SJCRH30 (cell line): ENCODE measurements around the gene IRAK2. TPM values are rescaled to one million over a fixed set of nuclear protein-coding genes. Genes with fewer than 3 reads are reported as not detected.
A peak's percentile ranks its signal among the peaks of the same experiment; 100 is the strongest.

ENCODE experiments used
- DNase-seq, 2 experiments: peaks; one replicate each; pipeline ENCODE4 v3.0.0-alpha.2; 2015 to 2020
- H3K27ac ChIP-seq: fragments of 250-450 bp; sonication (Bioruptor Pico); 2 replicates; pipeline ENCODE4 v1.5.1; 2020; ENCODE audit warnings: mild to moderate bottlenecking, moderate library complexity
- H3K27me3 ChIP-seq: fragments of 250-450 bp; sonication (Bioruptor Pico); 2 replicates; pipeline ENCODE4 v1.5.1; 2020; ENCODE audit warnings: mild to moderate bottlenecking, moderate library complexity
- H3K36me3 ChIP-seq: fragments of 250-450 bp; sonication (Bioruptor Pico); 2 replicates; pipeline ENCODE4 v1.5.1; 2020; ENCODE audit warnings: mild to moderate bottlenecking, moderate library complexity
- H3K4me1 ChIP-seq: fragments of 250-450 bp; sonication (Bioruptor Pico); 2 replicates; pipeline ENCODE4 v1.5.1; 2020; ENCODE audit warnings: mild to moderate bottlenecking, moderate library complexity
- H3K4me3 ChIP-seq: fragments of 250-450 bp; sonication (Bioruptor Pico); 2 replicates; pipeline ENCODE4 v1.5.1; 2020; ENCODE audit warnings: mild to moderate bottlenecking, moderate library complexity
- H3K9me3 ChIP-seq: fragments of 250-450 bp; sonication (Bioruptor Pico); replicated peaks from 2 replicates; pipeline ENCODE4 v1.5.1; 2020; ENCODE audit warnings: mild to moderate bottlenecking, moderate library complexity
- total RNA-seq: library from RNA; depleted of rRNA; stranded (reverse); fragments of >200 nt; shearing (Covaris generic); gene quantifications from 2 replicates; pipeline ENCODE4 v1.2.3, GENCODE V29; 2014

IRAK2 gene
- total RNA-seq, 1 experiment from 2014 or later = 8.1 TPM

- no peaks in the 10 kb centered on the region for H3K36me3 ChIP-seq
- H3K27ac ChIP-seq = no peak overlapping the region
- H3K27me3 ChIP-seq = no peaks in the 10 kb centered on the region
- H3K9me3 ChIP-seq = no peaks in the 10 kb centered on the region
- no peak for DNase-seq
- H3K4me3 ChIP-seq = no peak overlapping the region
- peaks cover 1% of the 10 kb centered on the region for H3K4me1 ChIP-seq
Observed at GRCh38 chr3:10219737-10220136, 55.0 kb downstream of the IRAK2 start.

DNA sequence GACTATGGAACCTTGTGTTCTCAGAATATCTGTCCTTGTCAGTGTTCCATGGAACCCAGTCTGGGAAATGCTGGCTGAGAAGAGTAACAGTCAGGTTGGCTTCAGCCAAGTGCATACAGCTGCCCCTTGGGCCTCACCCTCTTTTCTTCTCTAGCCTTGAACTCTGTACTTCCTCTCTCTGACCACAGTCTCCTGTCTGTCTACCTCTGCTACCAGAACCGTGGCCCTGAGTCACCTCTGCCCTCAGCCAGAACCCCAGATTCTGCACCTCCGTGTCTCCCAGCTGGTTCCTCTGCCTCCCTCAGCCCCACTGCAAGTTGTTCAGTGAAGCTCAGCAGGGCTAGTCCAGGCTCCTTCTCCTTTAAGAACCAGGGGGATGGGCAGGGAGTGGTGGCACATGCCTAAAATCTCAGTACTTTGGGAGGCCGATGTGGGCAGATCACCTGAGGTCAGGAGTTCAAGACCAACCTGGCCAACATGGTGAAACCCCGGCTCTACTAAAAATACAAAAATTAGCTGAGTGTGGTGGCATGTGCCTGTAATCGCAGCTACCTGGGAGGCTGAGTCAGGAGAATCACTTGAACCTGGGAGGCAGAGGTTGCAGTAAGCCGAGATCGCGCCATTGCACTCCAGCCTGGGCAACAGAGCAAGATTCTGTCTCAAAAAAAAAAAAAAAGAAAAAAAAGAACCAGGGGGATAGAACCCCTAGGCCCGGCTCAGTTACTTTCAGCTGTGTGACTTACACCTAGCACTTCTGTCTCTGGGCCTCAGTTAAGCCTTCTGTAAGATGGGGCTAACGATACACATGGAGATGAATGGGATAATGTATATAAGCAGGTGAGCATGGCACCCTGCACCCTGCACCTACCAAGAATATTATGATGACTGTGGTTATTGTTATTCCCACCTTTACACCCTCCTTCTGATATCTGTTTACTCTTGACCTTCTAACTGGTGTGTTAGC lies 59.2 kb downstream of the IRAK2 start:
- DNase-seq = no peak
- peaks cover 5% of the 10 kb centered on the region for H3K4me1 ChIP-seq
- no peaks in the 10 kb centered on the region for H3K9me3 ChIP-seq
- no peaks in the 10 kb centered on the region for H3K36me3 ChIP-seq
- no peak overlapping the region for H3K27ac ChIP-seq
- H3K4me3 ChIP-seq = no peak overlapping the region
- H3K27me3 ChIP-seq = no peaks in the 10 kb centered on the region

DNA sequence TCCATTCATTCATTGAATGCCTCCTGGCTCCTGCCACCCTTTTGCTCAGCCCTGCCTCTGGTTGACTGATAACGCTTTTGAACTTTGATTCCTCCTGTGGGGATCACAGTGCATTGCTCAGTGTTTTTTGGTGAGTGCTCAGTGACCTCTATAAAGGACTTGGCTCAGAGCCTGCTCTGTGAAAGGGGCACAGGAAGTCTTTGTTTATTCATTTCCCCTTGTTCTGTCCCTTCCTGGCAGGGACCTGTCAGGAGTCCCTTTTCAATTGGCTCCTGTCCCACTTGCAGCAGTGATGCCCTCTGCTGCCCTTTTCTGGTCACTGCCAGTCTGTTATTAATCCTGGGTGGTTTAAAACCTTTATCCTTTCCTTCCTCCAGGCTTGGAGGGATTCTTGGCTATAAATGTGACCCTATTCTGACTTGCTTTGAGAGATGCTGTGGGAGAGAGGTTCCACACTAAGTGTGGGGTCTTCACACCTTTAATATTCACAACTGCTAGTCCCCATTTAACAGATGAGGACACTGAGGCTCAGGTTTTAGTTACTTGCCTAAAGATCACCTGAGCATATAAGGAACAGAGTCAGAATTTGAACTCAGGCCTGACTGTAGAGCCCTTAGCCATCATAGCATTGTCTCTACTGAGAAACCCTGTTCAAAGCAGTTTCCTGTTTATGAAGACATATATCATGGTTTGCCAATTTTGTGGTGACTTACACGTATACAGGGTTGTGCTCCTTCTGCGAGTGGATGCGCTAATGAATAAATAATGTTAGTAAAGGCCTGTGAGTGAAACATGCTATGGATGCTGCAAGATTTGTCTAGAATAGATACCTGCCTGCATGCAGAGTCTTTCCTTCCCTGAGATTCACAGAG lies 60.3 kb downstream of the IRAK2 start:
- H3K9me3 ChIP-seq = no peaks in the 10 kb centered on the region
- H3K27ac ChIP-seq = no peak overlapping the region
- no peak overlapping the region for H3K4me3 ChIP-seq
- H3K4me1 ChIP-seq = peaks cover 5% of the 10 kb centered on the region
- no peaks in the 10 kb centered on the region for H3K27me3 ChIP-seq
- peak; percentile 64 to 85 for DNase-seq
- no peaks in the 10 kb centered on the region for H3K36me3 ChIP-seq

- Histone ChIP-seq H3K27me3 (no peaks in the 10 kb centered on the region), H3K4me3 (no peak overlapping the region), H3K9me3 (no peaks in the 10 kb centered on the region), H3K27ac (no peak overlapping the region), H3K4me1 (peaks cover 5% of the 10 kb centered on the region), H3K36me3 (no peaks in the 10 kb centered on the region)
- DNase-seq = no peak
Observed at GRCh38 chr3:10226293-10226692, 61.6 kb downstream of the IRAK2 start.

- no peak for DNase-seq
- Histone ChIP-seq H3K4me3 (no peak overlapping the region), H3K9me3 (no peaks in the 10 kb centered on the region), H3K36me3 (no peaks in the 10 kb centered on the region), H3K27ac (no peak overlapping the region), H3K4me1 (peaks cover 5% of the 10 kb centered on the region), H3K27me3 (no peaks in the 10 kb centered on the region)
Observed at GRCh38 chr3:10228248-10228950, 63.7 kb downstream of the IRAK2 start.

DNA sequence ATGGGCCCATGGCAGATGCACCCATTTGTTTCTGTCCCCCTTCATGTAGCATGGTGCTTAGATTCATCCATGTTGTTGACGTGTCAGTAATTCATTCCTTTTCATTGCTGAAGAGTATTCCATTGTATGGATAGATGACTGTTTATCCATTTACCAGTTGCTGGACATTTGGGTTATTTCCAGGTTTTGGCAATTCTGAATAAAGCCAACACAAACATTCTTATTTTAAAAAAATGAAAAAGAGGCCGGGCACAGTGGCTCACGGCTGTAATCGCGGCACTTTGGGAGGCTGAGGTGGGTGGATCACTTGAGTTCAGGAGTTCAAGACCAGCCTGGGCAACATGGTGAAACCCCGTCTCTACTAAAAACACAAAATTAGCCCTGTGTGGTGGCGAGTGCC lies 64.9 kb downstream of the IRAK2 start:
- no peak for DNase-seq
- Histone ChIP-seq H3K9me3 (no peaks in the 10 kb centered on the region), H3K36me3 (no peaks in the 10 kb centered on the region), H3K27me3 (no peaks in the 10 kb centered on the region), H3K4me3 (no peak overlapping the region), H3K4me1 (peaks cover 5% of the 10 kb centered on the region), H3K27ac (no peak overlapping the region)

- no peak for DNase-seq
- Histone ChIP-seq H3K4me1 (no peaks in the 10 kb centered on the region), H3K4me3 (no peak overlapping the region), H3K9me3 (no peaks in the 10 kb centered on the region), H3K27ac (no peak overlapping the region), H3K27me3 (no peaks in the 10 kb centered on the region), H3K36me3 (no peaks in the 10 kb centered on the region)
Observed at GRCh38 chr3:10232137-10232536, 67.4 kb downstream of the IRAK2 start.

DNA sequence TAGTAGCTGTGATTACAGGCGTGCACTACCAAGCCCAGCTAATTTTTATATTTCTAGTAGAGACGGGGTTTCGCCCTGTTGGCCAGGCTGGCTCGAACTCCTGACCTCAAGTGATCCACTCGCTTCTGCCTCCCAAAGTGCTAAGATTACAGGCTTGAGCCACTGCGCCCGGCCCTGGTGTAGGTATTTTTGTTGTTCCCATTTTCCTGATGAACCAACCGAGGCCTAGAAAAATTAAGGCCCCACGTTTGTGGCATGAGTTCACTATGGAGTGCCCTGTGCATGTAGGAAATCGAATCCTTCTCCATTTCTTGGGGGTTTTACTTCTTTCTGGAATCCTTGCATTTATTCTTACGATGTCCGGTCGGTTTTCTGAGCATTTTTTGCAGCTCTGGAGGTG lies 69.3 kb downstream of the IRAK2 start:
- Histone ChIP-seq H3K4me1 (no peaks in the 10 kb centered on the region), H3K27ac (no peak overlapping the region), H3K27me3 (no peaks in the 10 kb centered on the region), H3K4me3 (no peak overlapping the region), H3K9me3 (no peaks in the 10 kb centered on the region), H3K36me3 (0 out of 2 replicates have a peak, but pooled peaks cover 3% of the 10 kb centered on the region)
- DNase-seq = no peak

GRCh38 chr3:10234526-10235230 lies 70.0 kb downstream of the IRAK2 start:
- Histone ChIP-seq H3K36me3 (0 out of 2 replicates have a peak, but pooled peaks cover 3% of the 10 kb centered on the region), H3K9me3 (no peaks in the 10 kb centered on the region), H3K27me3 (no peaks in the 10 kb centered on the region), H3K4me3 (peak overlapping the region; percentile 46), H3K4me1 (no peaks in the 10 kb centered on the region), H3K27ac (no peak overlapping the region)
- DNase-seq = peak; percentile 86 to 93

GRCh38 chr3:10235551-10235950 lies 70.8 kb downstream of the IRAK2 start:
- Histone ChIP-seq H3K9me3 (no peaks in the 10 kb centered on the region), H3K4me1 (no peaks in the 10 kb centered on the region), H3K27ac (no peak overlapping the region), H3K27me3 (no peaks in the 10 kb centered on the region), H3K36me3 (0 out of 2 replicates have a peak, but pooled peaks cover 3% of the 10 kb centered on the region), H3K4me3 (no peak overlapping the region)
- DNase-seq = no peak

DNA sequence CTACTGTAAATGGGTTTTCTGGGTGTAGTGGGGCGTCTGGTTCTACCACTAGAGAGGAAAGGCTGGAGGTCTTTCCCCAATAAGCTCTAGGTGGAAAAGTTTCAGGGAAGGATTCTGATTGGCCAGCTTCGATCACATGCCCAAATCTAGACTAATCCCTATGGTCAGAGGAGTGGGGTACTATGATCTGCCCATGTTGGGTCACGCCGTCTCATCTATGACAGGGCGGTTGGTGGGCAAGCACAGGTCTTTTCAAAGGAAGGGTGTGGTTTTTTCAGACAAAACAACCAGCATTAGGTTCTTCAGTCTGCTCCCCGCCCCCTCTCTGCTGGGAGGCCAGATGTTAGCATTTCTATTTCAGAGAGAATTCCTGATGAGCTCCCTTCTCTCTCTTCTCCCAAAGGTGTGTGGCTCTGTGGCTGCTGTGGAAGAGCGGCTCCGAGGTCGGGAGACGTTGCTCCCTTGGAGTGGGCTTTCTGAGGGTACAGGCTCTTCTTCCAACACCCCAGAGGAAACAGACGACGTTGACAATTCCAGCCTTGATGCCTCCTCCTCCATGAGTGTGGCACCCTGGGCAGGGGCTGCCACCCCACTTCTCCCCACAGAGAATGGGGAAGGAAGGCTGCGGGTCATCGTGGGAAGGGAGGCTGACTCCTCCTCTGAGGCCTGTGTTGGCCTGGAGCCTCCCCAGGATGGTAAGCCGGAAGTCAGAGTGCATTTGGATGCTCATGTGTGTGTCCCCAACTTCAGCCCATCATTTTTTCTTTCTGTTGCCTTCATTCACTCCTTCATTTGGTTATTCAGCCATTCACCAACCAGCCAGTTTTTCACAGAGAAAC lies 73.8 kb downstream of the IRAK2 start:
- H3K9me3 ChIP-seq = no peaks in the 10 kb centered on the region
- H3K27me3 ChIP-seq = no peaks in the 10 kb centered on the region
- peaks cover 4% of the 10 kb centered on the region for H3K4me1 ChIP-seq
- no peak overlapping the region for H3K4me3 ChIP-seq
- H3K27ac ChIP-seq = no peak overlapping the region
- DNase-seq = no peak
- 0 out of 2 replicates have a peak, but pooled peaks cover 3% of the 10 kb centered on the region for H3K36me3 ChIP-seq

GRCh38 chr3:10240799-10241198 lies 76.1 kb downstream of the IRAK2 start:
- Histone ChIP-seq H3K4me1 (peaks cover 4% of the 10 kb centered on the region), H3K27ac (no peak overlapping the region)

More at GRCh38 chr3:10240799-10241198, 76.1 kb downstream of the IRAK2 start:
- no peaks in the 10 kb centered on the region for H3K27me3 ChIP-seq
- H3K36me3 ChIP-seq = 0 out of 2 replicates have a peak, but pooled peaks cover 3% of the 10 kb centered on the region
- DNase-seq = no peak
- peaks cover 15% of the 10 kb centered on the region for H3K9me3 ChIP-seq
- H3K4me3 ChIP-seq = no peak overlapping the region
